GM12878 (cell line): ENCODE data around the gene DIPK1A.

Experiments used
- CTCF ChIP-seq, 3 experiments: IDR thresholded peaks in 2 of 3; conservative IDR thresholded peaks in 1 of 3; 2 replicates each; pipeline ENCODE4 v1.5.1; 2011; ENCODE audit warnings: low read depth in 3 of 3, low read length in 3 of 3, mild to moderate bottlenecking in 3 of 3, control low read depth in 2 of 3, moderate library complexity in 2 of 3, inconsistent platforms in 1 of 3, mixed read lengths in 1 of 3; ENCODE audit not compliant: control insufficient read depth in 2 of 3, insufficient read depth in 1 of 3; ENCODE audit errors: extremely low read depth in 1 of 3
- RAD51 ChIP-seq: fragments of 450-650 bp; IDR thresholded peaks from 2 replicates; pipeline ENCODE4 v1.6.1; 2016; ENCODE audit warnings: moderate library complexity, mild to moderate bottlenecking, inconsistent platforms
- STAT3 ChIP-seq: IDR thresholded peaks from 2 replicates; pipeline ENCODE4 v1.6.1; 2011; ENCODE audit warnings: low read depth, low read length, improper control_type of control experiment
- ZZZ3 ChIP-seq: IDR thresholded peaks from 2 replicates; pipeline ENCODE4 v1.6.1; 2011; ENCODE audit warnings: low read depth; ENCODE audit not compliant: control insufficient read depth, insufficient read length

GRCh38 chr1:92876351-92876750 lies 84.9 kb downstream of the DIPK1A start:
- no peak for TF ChIP-seq STAT3
- TF ChIP-seq ZZZ3 = no peak
- no peak for TF ChIP-seq RAD51
- no peak for TF ChIP-seq CTCF (IDR thresholded peaks at IDR 0.05 in 2 of 3, conservative IDR thresholded peaks at IDR 0.05 in 1 of 3; ENCODE audit: control insufficient read depth in 2 of 3, extremely low read depth in 1 of 3, insufficient read depth in 1 of 3, low read depth in 3 of 3, low read length in 3 of 3)
